ENCODE data around the gene AWAT2. TPM values are rescaled to one million over a fixed set of nuclear protein-coding genes. Genes with fewer than 3 reads are reported as not detected.
"Not testable (repeated sequence)": the region's sequence is repeated elsewhere in the genome, so short reads cannot be mapped to it uniquely, and the experiment has no call there.

The AWAT2 gene
- total RNA-seq, 1 donor from 2014 or later = 1.0 TPM

GRCh38 chrX:70001708-70002341, 47.9 kb downstream of the AWAT2 start:
- Histone ChIP-seq H3K27me3 (ENCODE audit: low read depth) (no peaks in the 10 kb centered on the region), H3K4me1 (no peaks in the 10 kb centered on the region), H3K9me3 (no peaks in the 10 kb centered on the region), H3K4me3 (no peak overlapping the region), H3K36me3 (no peaks in the 10 kb centered on the region), H3K27ac (no peak overlapping the region)
- no peak for ATAC-seq
- TF ChIP-seq CTCF (IDR thresholded peaks at IDR 0.05) = no peak
- intact Hi-C loops (cut with DNase I) = no loop called here
- no peak for DNase-seq

GRCh38 chrX:70001269-70001668, 48.5 kb downstream of the AWAT2 start:
- Histone ChIP-seq H3K36me3 (no peaks in the 10 kb centered on the region), H3K4me3 (no peak overlapping the region), H3K4me1 (no peaks in the 10 kb centered on the region), H3K9me3 (no peaks in the 10 kb centered on the region), H3K27ac (no peak overlapping the region), H3K27me3 (ENCODE audit: low read depth) (no peaks in the 10 kb centered on the region)
- TF ChIP-seq CTCF (IDR thresholded peaks at IDR 0.05) = no peak
- no peak for DNase-seq
- intact Hi-C loops (cut with DNase I) = no loop called here
- ATAC-seq = no peak

- H3K9me3 ChIP-seq; H3K4me1 ChIP-seq; H3K27ac ChIP-seq; intact Hi-C loops (cut with DNase I); H3K36me3 ChIP-seq; DNase-seq; ATAC-seq; H3K27me3 ChIP-seq (ENCODE audit: low read depth); H3K4me3 ChIP-seq: not testable (repeated sequence)
Observed at GRCh38 chrX:69998299-69998698, 51.4 kb downstream of the AWAT2 start.

DNA sequence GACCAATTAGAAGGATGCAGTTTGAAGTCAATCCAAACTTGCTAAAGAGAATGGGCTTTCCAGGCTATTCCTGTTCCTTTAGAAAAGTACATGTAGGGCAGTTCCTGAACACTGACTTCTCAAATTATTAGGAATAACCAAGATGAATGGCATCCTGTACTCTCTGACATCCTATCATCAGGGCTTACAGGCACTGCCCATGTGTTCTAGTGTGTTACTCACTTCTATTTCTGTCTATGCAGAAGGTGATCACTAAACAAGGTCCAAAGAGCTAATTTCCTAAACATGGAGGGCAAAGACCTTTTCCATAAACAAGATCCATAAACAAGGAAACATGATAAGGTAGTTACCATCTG, 53.6 kb downstream of the AWAT2 start:
- TF ChIP-seq CTCF (IDR thresholded peaks at IDR 0.05) = no peak
- Histone ChIP-seq H3K27ac (no peak overlapping the region), H3K36me3 (no peaks in the 10 kb centered on the region), H3K9me3 (no peaks in the 10 kb centered on the region), H3K4me1 (no peaks in the 10 kb centered on the region), H3K4me3 (no peak overlapping the region), H3K27me3 (ENCODE audit: low read depth) (no peaks in the 10 kb centered on the region)
- ATAC-seq (no peak), DNase-seq (no peak)
- intact Hi-C loops (cut with DNase I) = no loop called here

DNA sequence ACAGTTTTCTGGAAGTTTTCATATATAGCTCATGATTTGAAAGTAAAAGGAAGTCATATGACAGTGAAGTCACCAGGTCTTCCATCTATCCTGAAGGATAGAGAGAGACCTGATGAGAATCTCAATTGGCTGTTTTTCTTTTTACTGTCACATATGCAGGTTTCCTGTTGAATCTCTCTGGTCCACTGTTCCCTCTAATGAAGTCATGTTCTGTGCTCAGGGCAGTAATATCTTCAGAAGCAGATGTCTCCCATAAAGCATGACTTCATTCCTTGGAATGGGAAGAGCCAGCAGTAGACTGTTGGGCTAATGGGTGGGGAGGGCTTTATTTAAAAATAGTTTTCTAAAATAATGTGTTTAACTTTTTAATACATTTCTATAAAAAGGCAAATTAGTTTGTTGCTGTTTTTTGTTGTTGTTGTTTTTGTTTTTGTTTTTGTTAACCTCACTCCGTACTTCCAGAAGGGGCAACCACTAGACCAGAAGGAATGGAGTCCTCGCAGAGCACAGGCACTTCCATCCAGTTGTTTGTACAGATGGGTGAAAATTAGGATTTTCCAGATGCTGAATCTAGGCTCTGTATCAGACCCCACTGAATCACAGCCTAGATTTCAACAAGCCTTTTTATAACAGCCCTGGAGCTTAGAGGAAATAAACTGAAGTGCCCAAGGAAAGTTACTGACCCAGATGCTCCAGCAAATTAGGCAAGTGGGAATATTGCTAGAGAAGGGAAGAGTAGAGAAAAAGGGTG, 54.2 kb downstream of the AWAT2 start:
- Histone ChIP-seq H3K4me3 (no peak overlapping the region), H3K27me3 (ENCODE audit: low read depth) (no peaks in the 10 kb centered on the region), H3K27ac (no peak overlapping the region), H3K36me3 (no peaks in the 10 kb centered on the region), H3K4me1 (no peaks in the 10 kb centered on the region), H3K9me3 (no peaks in the 10 kb centered on the region)
- intact Hi-C loops (cut with DNase I) = no loop called here
- no peak for TF ChIP-seq CTCF (IDR thresholded peaks at IDR 0.05)
- ATAC-seq = no peak
- DNase-seq = no peak

- no peak for ATAC-seq
- DNase-seq = no peak
- no peaks in the 10 kb centered on the region for H3K36me3 ChIP-seq
- no peaks in the 10 kb centered on the region for H3K27me3 ChIP-seq (ENCODE audit: low read depth)
- no peak overlapping the region for H3K4me3 ChIP-seq
- H3K9me3 ChIP-seq = no peaks in the 10 kb centered on the region
- intact Hi-C loops (cut with DNase I) = no loop called here
- no peak for TF ChIP-seq CTCF (IDR thresholded peaks at IDR 0.05)
- H3K4me1 ChIP-seq = no peaks in the 10 kb centered on the region
- H3K27ac ChIP-seq = no peak overlapping the region
Observed at GRCh38 chrX:69993494-69993893, 56.2 kb downstream of the AWAT2 start.

All from lower lobe of right lung (tissue), 2 donors.